Lung (tissue), 12 donors: Measurements from ENCODE around the gene BBX. TPM values are rescaled to one million over a fixed set of nuclear protein-coding genes. Genes with fewer than 3 reads are reported as not detected.

Source experiments
- ATAC-seq: fragments of 200-7000 bp; cut with Tn5 transposase; one replicate; pipeline ENCODE4 v1.9.1; 2020; ENCODE audit warnings: moderate number of reproducible peaks; ENCODE audit not compliant: insufficient read depth, low FRiP score
- DNase-seq, 3 donors: peaks; one replicate each; pipeline ENCODE4 v3.0.0-alpha.2; 2013 to 2017
- H3K27ac ChIP-seq, 2 donors: one replicate each; pipeline ENCODE4 v1.5.1; 2013; ENCODE audit warnings: mild to moderate bottlenecking in 2 of 2, moderate library complexity in 2 of 2, control low read depth in 1 of 2, inconsistent platforms in 1 of 2, low read depth in 1 of 2, low read length in 1 of 2
- H3K27me3 ChIP-seq, 3 donors: one replicate each; pipeline ENCODE4 v1.5.1; 2013; ENCODE audit warnings: low read length in 2 of 3; ENCODE audit not compliant: control insufficient read depth in 3 of 3, insufficient read depth in 3 of 3
- H3K36me3 ChIP-seq, 4 donors: one replicate each; pipeline ENCODE4 v1.5.1; 2013; ENCODE audit warnings: low read length in 4 of 4, mild to moderate bottlenecking in 1 of 4, moderate library complexity in 1 of 4; ENCODE audit not compliant: control insufficient read depth in 4 of 4, insufficient read depth in 4 of 4
- H3K4me1 ChIP-seq, 5 donors: one replicate each; pipeline ENCODE4 v1.5.1; 2013; ENCODE audit warnings: low read length in 5 of 5, mild to moderate bottlenecking in 2 of 5, moderate library complexity in 1 of 5; ENCODE audit not compliant: control insufficient read depth in 5 of 5, insufficient read depth in 5 of 5
- H3K4me3 ChIP-seq: one replicate; pipeline ENCODE4 v1.5.1; 2013; ENCODE audit warnings: mild to moderate bottlenecking, control low read depth, moderate library complexity
- H3K9ac ChIP-seq, 2 donors: one replicate each; pipeline ENCODE4 v1.5.1; 2013; ENCODE audit warnings: low read length in 2 of 2, control low read depth in 1 of 2; ENCODE audit not compliant: insufficient read depth in 1 of 2
- H3K9me3 ChIP-seq, 4 donors: one replicate each; pipeline ENCODE4 v1.5.1; 2013; ENCODE audit warnings: low read length in 3 of 4, mild to moderate bottlenecking in 1 of 4, moderate library complexity in 1 of 4; ENCODE audit not compliant: control insufficient read depth in 4 of 4, insufficient read depth in 3 of 4
- WGBS, 2 donors: extraction: QIAGEN DNeasy Blood & Tissue Kit; methylation state at CpG; one replicate each; pipeline ENCODE4 v1.1.7; 2013; 5-methylcytosine and 5-hydroxymethylcytosine counted together
- polyA plus RNA-seq, 2 donors: library from polyadenylated mRNA; stranded (reverse); fragments of 200-250 nt; gene quantifications; one replicate each; pipeline ENCODE4 v1.2.1, GENCODE V29; 2013
- total RNA-seq, 2 donors: library from RNA; depleted of rRNA in 1 of 2; stranded (reverse); fragments of >200 nt in 1 of 2; gene quantifications; one replicate each; pipeline ENCODE4 v1.2.1, GENCODE V29; 2014 to 2021
- TF ChIP-seq, protein P1 (sequence below): IDR thresholded peaks from 2 replicates; pipeline ENCODE4 v1.5.1; 2012; ENCODE audit warnings: mild to moderate bottlenecking; ENCODE audit errors: control extremely low read depth, extremely low read depth
- donor health status: control.
- donor health status: control.
- donor health status: Bipolar disorder and iron deficiency.
- donor health status: healthy.
- donor health status: DM: yes; HTN: yes; CAD: no.

The BBX gene
- total and polyA plus RNA-seq, 4 donors = 6.3 to 93.3 (median 25.1) TPM

DNA sequence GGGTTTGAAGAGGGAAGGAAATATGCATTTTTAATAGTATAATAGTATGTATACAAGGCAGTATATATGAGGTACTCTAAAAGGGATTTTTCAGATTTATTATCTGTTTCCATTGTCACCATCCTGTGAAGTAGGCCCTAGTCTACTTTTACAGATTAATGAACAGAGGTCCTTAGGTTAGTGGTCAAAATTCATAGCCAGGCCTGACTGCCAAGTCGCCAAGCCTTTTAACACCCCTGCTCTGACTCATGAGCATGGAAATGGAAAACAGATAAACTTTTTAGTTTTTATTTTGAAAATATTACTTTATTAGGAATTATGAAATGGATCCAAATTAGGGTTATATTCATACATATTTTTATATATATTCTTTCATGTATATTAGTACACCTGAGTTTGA, 146.9 kb downstream of the BBX start:
- Histone ChIP-seq H3K36me3 (no peaks in the 10 kb centered on the region), H3K4me3 (no peak overlapping the region), H3K9ac (no peak overlapping the region), H3K4me1 (peaks cover 0 to 13% (median 0%) of the 10 kb centered on the region in 5 donors), H3K9me3 (no peaks in the 10 kb centered on the region), H3K27ac (no peak overlapping the region), H3K27me3 (no peaks in the 10 kb centered on the region)
- DNase-seq (no peak), ATAC-seq (no peak)
- TF ChIP-seq, protein P1, sequence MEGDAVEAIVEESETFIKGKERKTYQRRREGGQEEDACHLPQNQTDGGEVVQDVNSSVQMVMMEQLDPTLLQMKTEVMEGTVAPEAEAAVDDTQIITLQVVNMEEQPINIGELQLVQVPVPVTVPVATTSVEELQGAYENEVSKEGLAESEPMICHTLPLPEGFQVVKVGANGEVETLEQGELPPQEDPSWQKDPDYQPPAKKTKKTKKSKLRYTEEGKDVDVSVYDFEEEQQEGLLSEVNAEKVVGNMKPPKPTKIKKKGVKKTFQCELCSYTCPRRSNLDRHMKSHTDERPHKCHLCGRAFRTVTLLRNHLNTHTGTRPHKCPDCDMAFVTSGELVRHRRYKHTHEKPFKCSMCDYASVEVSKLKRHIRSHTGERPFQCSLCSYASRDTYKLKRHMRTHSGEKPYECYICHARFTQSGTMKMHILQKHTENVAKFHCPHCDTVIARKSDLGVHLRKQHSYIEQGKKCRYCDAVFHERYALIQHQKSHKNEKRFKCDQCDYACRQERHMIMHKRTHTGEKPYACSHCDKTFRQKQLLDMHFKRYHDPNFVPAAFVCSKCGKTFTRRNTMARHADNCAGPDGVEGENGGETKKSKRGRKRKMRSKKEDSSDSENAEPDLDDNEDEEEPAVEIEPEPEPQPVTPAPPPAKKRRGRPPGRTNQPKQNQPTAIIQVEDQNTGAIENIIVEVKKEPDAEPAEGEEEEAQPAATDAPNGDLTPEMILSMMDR = no peak
- WGBS, 2 donors = 90 to 94% methylated on average over 1 of the region's 1 CpG

DNA sequence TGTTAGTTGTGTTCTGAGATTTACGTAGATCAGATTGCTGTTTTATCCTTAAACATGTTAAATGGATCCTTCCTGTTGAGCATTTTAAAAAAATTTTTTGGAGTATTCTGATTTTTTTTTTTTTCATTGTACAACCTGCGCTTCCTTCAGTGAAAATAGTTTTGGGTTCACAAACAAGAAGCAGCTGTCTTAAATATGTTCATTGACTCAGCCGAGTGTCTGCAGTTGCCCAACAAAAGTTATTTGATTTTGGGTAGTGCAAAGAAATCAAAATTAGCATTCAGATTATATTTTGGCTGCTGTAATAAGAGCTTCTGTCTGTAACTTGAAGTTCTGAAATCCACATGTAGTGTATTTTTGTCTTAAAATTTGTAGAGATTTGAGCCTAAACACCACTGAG, 148.2 kb downstream of the BBX start:
- no peaks in the 10 kb centered on the region for H3K9me3 ChIP-seq
- WGBS, 2 donors = 88 to 90% methylated on average over 3 of the region's 3 CpGs
- ATAC-seq (no peak), DNase-seq (no peak)
- no peak overlapping the region for H3K4me3 ChIP-seq
- peaks cover 0 to 13% (median 0%) of the 10 kb centered on the region in 5 donors for H3K4me1 ChIP-seq
- TF ChIP-seq, protein P1 = no peak
- no peak overlapping the region for H3K27ac ChIP-seq
- H3K9ac ChIP-seq = no peak overlapping the region
- no peaks in the 10 kb centered on the region for H3K27me3 ChIP-seq
- no peaks in the 10 kb centered on the region for H3K36me3 ChIP-seq

DNA sequence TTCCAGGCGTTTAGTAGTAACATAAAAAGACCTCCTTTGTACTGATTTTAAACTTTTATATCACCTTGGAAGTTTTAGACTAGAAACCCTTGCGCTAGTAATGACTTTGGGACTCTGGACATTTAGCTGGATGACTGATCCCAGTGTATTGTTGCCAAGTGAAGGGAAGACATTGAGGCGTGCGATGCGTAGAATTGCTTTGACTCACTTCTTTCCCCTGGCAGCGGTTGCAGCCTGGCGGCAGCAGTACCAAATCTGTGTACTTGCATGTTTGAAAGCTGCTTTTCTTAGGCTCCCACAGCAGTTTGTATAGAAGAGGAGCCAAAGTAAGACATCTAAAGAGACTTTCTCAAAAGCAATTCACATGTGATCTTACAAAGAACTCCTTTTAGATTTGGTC, 151.6 kb downstream of the BBX start:
- DNase-seq = no peak
- H3K36me3 ChIP-seq = no peaks in the 10 kb centered on the region
- WGBS, 2 donors = 92 to 93% methylated on average over 7 of the region's 7 CpGs
- no peaks in the 10 kb centered on the region for H3K9me3 ChIP-seq
- no peak overlapping the region for H3K4me3 ChIP-seq
- H3K9ac ChIP-seq = no peak overlapping the region
- no peaks in the 10 kb centered on the region for H3K27me3 ChIP-seq
- no peak for ATAC-seq
- no peak overlapping the region for H3K27ac ChIP-seq
- TF ChIP-seq, protein P1 = no peak
- H3K4me1 ChIP-seq = peaks cover 0 to under 1% (median 0%) of the 10 kb centered on the region in 5 donors

DNA sequence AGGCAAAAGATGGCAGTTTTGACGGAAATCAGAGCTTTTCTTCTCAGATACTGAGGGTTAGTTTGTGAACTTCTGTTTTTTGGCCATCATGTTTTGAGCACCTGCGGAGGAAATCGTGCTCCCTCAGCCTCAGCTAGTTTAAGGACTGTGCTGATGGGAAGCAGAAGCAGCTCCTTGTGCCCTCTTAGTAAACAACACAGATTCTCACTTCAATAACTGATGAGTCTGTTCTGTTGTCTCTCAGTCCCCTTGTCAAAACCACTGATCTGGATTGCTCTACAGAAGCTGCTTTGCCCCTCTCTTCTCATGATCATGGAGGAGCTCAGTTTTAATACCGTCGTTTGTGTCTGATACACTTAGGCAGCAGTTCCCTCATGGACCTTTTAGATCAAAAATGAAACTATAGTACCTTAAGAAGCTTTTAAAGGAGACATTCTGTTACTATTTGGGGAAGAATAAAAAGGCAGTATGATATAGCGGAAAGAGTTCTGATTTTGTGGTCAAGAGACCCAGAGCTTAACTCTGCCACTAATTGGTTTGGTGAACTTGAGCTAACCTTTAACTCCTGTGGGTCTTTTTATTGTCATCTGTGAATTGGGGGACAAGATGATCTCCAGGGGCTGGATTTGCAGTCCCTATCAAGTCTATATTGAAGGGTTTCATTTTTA, 152.6 kb downstream of the BBX start:
- TF ChIP-seq, protein P1 = no peak
- ATAC-seq = no peak

More for the DNA sequence above, 152.6 kb downstream of the BBX start:
- H3K9me3 ChIP-seq = no peaks in the 10 kb centered on the region
- H3K4me3 ChIP-seq = no peak overlapping the region
- 54 to 71% methylated on average over 6 of the region's 6 CpGs for WGBS, 2 donors
- H3K4me1 ChIP-seq = peaks cover 0 to 4% (median 0%) of the 10 kb centered on the region in 5 donors
- H3K9ac ChIP-seq = no peak overlapping the region
- no peaks in the 10 kb centered on the region for H3K36me3 ChIP-seq
- DNase-seq = no peak
- no peaks in the 10 kb centered on the region for H3K27me3 ChIP-seq
- H3K27ac ChIP-seq = no peak overlapping the region
